Subcutaneous abdominal adipose tissue (tissue), 5 donors: ENCODE results near the gene BCAS3.

Experiments used
- H3K27ac ChIP-seq: one replicate; pipeline ENCODE4 v1.7.0; 2013; ENCODE audit warnings: low read depth, mild to moderate bottlenecking, inconsistent platforms, low read length, moderate library complexity
- H3K27me3 ChIP-seq, 5 donors: one replicate each; pipeline ENCODE4 v1.7.0; 2013; ENCODE audit warnings: low read length in 5 of 5, inconsistent platforms in 1 of 5; ENCODE audit not compliant: control insufficient read depth in 5 of 5, insufficient read depth in 4 of 5
- H3K36me3 ChIP-seq, 5 donors: one replicate each; pipeline ENCODE4 v1.7.0; 2013; ENCODE audit warnings: low read length in 5 of 5; ENCODE audit not compliant: control insufficient read depth in 5 of 5, insufficient read depth in 5 of 5
- H3K4me1 ChIP-seq, 5 donors: one replicate each; pipeline ENCODE4 v1.7.0; 2013; ENCODE audit warnings: low read length in 5 of 5, mild to moderate bottlenecking in 3 of 5, moderate library complexity in 1 of 5; ENCODE audit not compliant: control insufficient read depth in 5 of 5, insufficient read depth in 5 of 5
- H3K4me3 ChIP-seq, 5 donors: one replicate each; pipeline ENCODE4 v1.7.0; 2013; ENCODE audit warnings: low read length in 5 of 5, low read depth in 1 of 5
- H3K9ac ChIP-seq, 5 donors: one replicate each; pipeline ENCODE4 v1.7.0; 2013; ENCODE audit warnings: low read length in 5 of 5, mild to moderate bottlenecking in 4 of 5, moderate library complexity in 3 of 5
- H3K9me3 ChIP-seq, 5 donors: one replicate each; pipeline ENCODE4 v1.7.0; 2013; ENCODE audit warnings: low read length in 5 of 5; ENCODE audit not compliant: control insufficient read depth in 5 of 5
- donor health status: healthy.
- donor health status: healthy.
- donor health status: healthy.
- donor health status: healthy.
- donor health status: healthy.

BCAS3 gene

GRCh38 chr17:60645918-60646523 lies 31.6 kb upstream of the BCAS3 start:
- Histone ChIP-seq H3K27me3 (no peaks in the 10 kb centered on the region), H3K27ac (no peak overlapping the region), H3K9ac (peak overlapping the region in 2 of 5 donors; percentile 7 to 22), H3K4me1 (peaks cover 0 to 6% (median 0%) of the 10 kb centered on the region in 5 donors), H3K36me3 (peaks cover 16 to 30% (median 19%) of the 10 kb centered on the region in 5 donors), H3K4me3 (no peak overlapping the region), H3K9me3 (no peaks in the 10 kb centered on the region)

- Histone ChIP-seq H3K4me3 (no peak overlapping the region), H3K27ac (no peak overlapping the region), H3K9ac (no peak overlapping the region)
These were observed 30.9 kb upstream of the BCAS3 start for GRCh38 chr17:60646701-60647100.

GRCh38 chr17:60647705-60648104 lies 29.9 kb upstream of the BCAS3 start:
- Histone ChIP-seq H3K9me3 (no peaks in the 10 kb centered on the region), H3K27ac (no peak overlapping the region), H3K27me3 (no peaks in the 10 kb centered on the region), H3K4me3 (no peak overlapping the region), H3K36me3 (peaks cover 19 to 35% (median 26%) of the 10 kb centered on the region in 5 donors), H3K9ac (no peak overlapping the region), H3K4me1 (no peaks in the 10 kb centered on the region)

More at GRCh38 chr17:60646701-60647100, 30.9 kb upstream of the BCAS3 start:
- peaks cover 19 to 32% (median 21%) of the 10 kb centered on the region in 5 donors for H3K36me3 ChIP-seq
- no peaks in the 10 kb centered on the region for H3K9me3 ChIP-seq
- peaks cover 0 to 4% (median 0%) of the 10 kb centered on the region in 5 donors for H3K4me1 ChIP-seq
- no peaks in the 10 kb centered on the region for H3K27me3 ChIP-seq

- Histone ChIP-seq H3K4me1 (no peaks in the 10 kb centered on the region), H3K27ac (no peak overlapping the region), H3K9me3 (no peaks in the 10 kb centered on the region), H3K27me3 (no peaks in the 10 kb centered on the region), H3K9ac (no peak overlapping the region), H3K4me3 (no peak overlapping the region), H3K36me3 (peaks cover 21 to 47% (median 29%) of the 10 kb centered on the region in 5 donors)
These were observed 25.0 kb upstream of the BCAS3 start for GRCh38 chr17:60652454-60653247.

- peaks cover 16 to 42% (median 27%) of the 10 kb centered on the region in 5 donors for H3K36me3 ChIP-seq
- H3K27ac ChIP-seq, result no peak overlapping the region
- H3K9ac ChIP-seq, result no peak overlapping the region
These were observed 24.1 kb upstream of the BCAS3 start for GRCh38 chr17:60653569-60653968.

GRCh38 chr17:60656499-60656898 lies 21.2 kb upstream of the BCAS3 start:
- no peak overlapping the region for H3K9ac ChIP-seq

More at GRCh38 chr17:60653569-60653968, 24.1 kb upstream of the BCAS3 start:
- Histone ChIP-seq H3K9me3 (no peaks in the 10 kb centered on the region), H3K27me3 (no peaks in the 10 kb centered on the region), H3K4me1 (no peaks in the 10 kb centered on the region), H3K4me3 (no peak overlapping the region)

GRCh38 chr17:60659156-60659555 lies 18.5 kb upstream of the BCAS3 start:
- Histone ChIP-seq H3K9ac (no peak overlapping the region), H3K27ac (no peak overlapping the region), H3K4me1 (no peaks in the 10 kb centered on the region), H3K4me3 (no peak overlapping the region), H3K27me3 (no peaks in the 10 kb centered on the region), H3K36me3 (peaks cover 5 to 31% (median 21%) of the 10 kb centered on the region in 5 donors), H3K9me3 (no peaks in the 10 kb centered on the region)

More at GRCh38 chr17:60656499-60656898, 21.2 kb upstream of the BCAS3 start:
- Histone ChIP-seq H3K9me3 (no peaks in the 10 kb centered on the region), H3K27me3 (no peaks in the 10 kb centered on the region), H3K27ac (no peak overlapping the region), H3K4me1 (no peaks in the 10 kb centered on the region), H3K4me3 (no peak overlapping the region), H3K36me3 (peaks cover 2 to 26% (median 17%) of the 10 kb centered on the region in 5 donors)

- Histone ChIP-seq H3K4me3 (no peak overlapping the region), H3K27ac (no peak overlapping the region), H3K9ac (no peak overlapping the region), H3K27me3 (no peaks in the 10 kb centered on the region), H3K4me1 (no peaks in the 10 kb centered on the region), H3K36me3 (peaks cover 5 to 45% (median 30%) of the 10 kb centered on the region in 5 donors), H3K9me3 (no peaks in the 10 kb centered on the region)
These were observed 16.2 kb upstream of the BCAS3 start for GRCh38 chr17:60661489-60661888.

GRCh38 chr17:60664022-60664421 lies 13.6 kb upstream of the BCAS3 start:
- Histone ChIP-seq H3K9me3 (no peaks in the 10 kb centered on the region), H3K4me1 (no peaks in the 10 kb centered on the region), H3K4me3 (no peak overlapping the region), H3K9ac (no peak overlapping the region), H3K27ac (no peak overlapping the region), H3K27me3 (no peaks in the 10 kb centered on the region), H3K36me3 (peaks cover 5 to 33% (median 20%) of the 10 kb centered on the region in 5 donors)

- Histone ChIP-seq H3K9ac (no peak overlapping the region), H3K27me3 (no peaks in the 10 kb centered on the region), H3K36me3 (peaks cover 5 to 27% (median 17%) of the 10 kb centered on the region in 5 donors), H3K27ac (no peak overlapping the region), H3K4me3 (no peak overlapping the region), H3K9me3 (no peaks in the 10 kb centered on the region), H3K4me1 (no peaks in the 10 kb centered on the region)
These were observed 12.0 kb upstream of the BCAS3 start for GRCh38 chr17:60665602-60666001.
